Upper lobe of left lung (tissue), 4 donors: Measurements from ENCODE around the gene PCCA.

Source experiments
- CTCF ChIP-seq, 6 experiments: fragments of 450-650 bp in 4 of 6; fragments of 200-600 bp in 2 of 6; sonication (generic) in 2 of 6; IDR thresholded peaks; one replicate each; pipeline ENCODE4 v1.5.1; 2016 to 2019; ENCODE audit warnings: antibody characterized with exemption in 6 of 6
- POLR2A ChIP-seq, 4 donors: fragments of 450-650 bp; IDR thresholded peaks; one replicate each; pipeline ENCODE4 v1.5.1; 2016 to 2017; ENCODE audit warnings: antibody characterized with exemption in 4 of 4, mild to moderate bottlenecking in 2 of 4

- TF ChIP-seq CTCF (IDR thresholded peaks at IDR 0.05) (no peak), POLR2A (IDR thresholded peaks at IDR 0.05) (no peak)
Measured at GRCh38 chr13:100357764-100358163, 268.9 kb downstream of the PCCA start.
